22Rv1 (cell line): ENCODE measurements around the gene SEMA5A.

Source experiments
- ZFX ChIP-seq: fragments of 450-650 bp; IDR thresholded peaks from 2 replicates; pipeline ENCODE4 v1.6.1; 2017; ENCODE audit warnings: antibody characterized with exemption, borderline replicate concordance
- TF ChIP-seq, protein P1 (sequence below): fragments of 450-650 bp; IDR thresholded peaks from 2 replicates; pipeline ENCODE4 v1.5.1; 2017; ENCODE audit warnings: mild to moderate bottlenecking

DNA sequence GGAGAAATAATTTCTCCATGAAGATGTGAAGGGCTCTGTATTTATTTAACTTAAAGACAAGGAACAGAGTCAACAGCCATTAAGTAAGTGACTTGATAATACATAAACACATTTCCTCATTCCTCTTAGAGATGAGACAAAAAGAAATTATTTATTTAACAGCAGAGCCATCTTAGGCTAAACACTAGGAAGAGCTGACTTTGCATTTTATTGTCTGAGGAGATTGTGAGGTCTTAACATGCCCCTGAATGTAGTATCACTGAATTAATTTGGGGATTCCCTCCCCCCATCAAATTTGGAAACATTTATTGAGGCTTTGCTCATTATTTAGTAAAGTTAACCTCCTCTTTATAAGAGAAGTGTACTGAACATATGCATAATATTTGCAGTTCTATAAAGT, 49.0 kb upstream of the SEMA5A start:
- TF ChIP-seq, protein P1, sequence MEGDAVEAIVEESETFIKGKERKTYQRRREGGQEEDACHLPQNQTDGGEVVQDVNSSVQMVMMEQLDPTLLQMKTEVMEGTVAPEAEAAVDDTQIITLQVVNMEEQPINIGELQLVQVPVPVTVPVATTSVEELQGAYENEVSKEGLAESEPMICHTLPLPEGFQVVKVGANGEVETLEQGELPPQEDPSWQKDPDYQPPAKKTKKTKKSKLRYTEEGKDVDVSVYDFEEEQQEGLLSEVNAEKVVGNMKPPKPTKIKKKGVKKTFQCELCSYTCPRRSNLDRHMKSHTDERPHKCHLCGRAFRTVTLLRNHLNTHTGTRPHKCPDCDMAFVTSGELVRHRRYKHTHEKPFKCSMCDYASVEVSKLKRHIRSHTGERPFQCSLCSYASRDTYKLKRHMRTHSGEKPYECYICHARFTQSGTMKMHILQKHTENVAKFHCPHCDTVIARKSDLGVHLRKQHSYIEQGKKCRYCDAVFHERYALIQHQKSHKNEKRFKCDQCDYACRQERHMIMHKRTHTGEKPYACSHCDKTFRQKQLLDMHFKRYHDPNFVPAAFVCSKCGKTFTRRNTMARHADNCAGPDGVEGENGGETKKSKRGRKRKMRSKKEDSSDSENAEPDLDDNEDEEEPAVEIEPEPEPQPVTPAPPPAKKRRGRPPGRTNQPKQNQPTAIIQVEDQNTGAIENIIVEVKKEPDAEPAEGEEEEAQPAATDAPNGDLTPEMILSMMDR: no peak
- no peak for TF ChIP-seq ZFX
